ENCODE measurements around the gene GPR33.
A peak's percentile ranks its signal among the peaks of the same experiment; 100 is the strongest.
"Not testable (repeated sequence)": the region's sequence is repeated elsewhere in the genome, so short reads cannot be mapped to it uniquely, and the experiment has no call there.

GPR33 gene

GRCh38 chr14:31461545-31461944 is 26.3 kb downstream of the GPR33 start:
- no peak for DNase-seq (ENCODE audit: low read depth)

GRCh38 chr14:31457665-31458659 is 29.9 kb downstream of the GPR33 start:
- no peak for DNase-seq (ENCODE audit: low read depth)

- peak; percentile 86 for DNase-seq (ENCODE audit: low read depth)
These were observed 30.8 kb downstream of the GPR33 start, which contains the start of gene DTD2 for GRCh38 chr14:31456841-31457664. TSS of gene DTD2 (minus strand) at chr14:31457506. CDS start at chr14:31457393, 113 bp downstream.

GRCh38 chr14:31449971-31450610 is 37.7 kb downstream of the GPR33 start:
- no peak for DNase-seq (ENCODE audit: low read depth)

GRCh38 chr14:31449136-31449535 is 38.7 kb downstream of the GPR33 start:
- no peak for DNase-seq (ENCODE audit: low read depth)

DNA sequence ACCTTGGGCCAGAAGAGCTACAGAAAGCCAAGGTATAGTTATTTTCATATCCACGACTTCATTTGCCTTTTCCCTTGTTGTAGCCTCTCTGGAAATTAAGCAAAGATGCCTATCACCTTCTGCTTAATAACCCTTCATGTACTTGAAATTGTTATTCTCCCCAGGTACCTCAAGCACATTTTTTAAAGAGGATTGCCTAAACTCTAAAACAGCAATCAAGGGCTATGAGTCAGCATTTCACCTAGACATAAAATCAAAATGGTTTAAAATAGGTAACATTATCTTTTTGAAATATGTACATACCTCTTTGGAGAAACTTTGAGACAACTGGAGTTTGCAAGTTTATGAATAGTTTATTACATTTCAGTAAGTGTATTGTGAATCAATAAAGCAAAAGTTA is 42.1 kb downstream of the GPR33 start:
- DNase-seq (ENCODE audit: low read depth): no peak

- no peak for DNase-seq (ENCODE audit: low read depth)
These were observed 45.6 kb downstream of the GPR33 start for GRCh38 chr14:31442284-31442683.

- no peak for DNase-seq (ENCODE audit: low read depth)
These were observed 46.3 kb downstream of the GPR33 start for GRCh38 chr14:31441273-31442111.

GRCh38 chr14:31440280-31440679 is 47.6 kb downstream of the GPR33 start:
- no peak for DNase-seq (ENCODE audit: low read depth)

- DNase-seq (ENCODE audit: low read depth): no peak
These were observed 48.3 kb downstream of the GPR33 start for GRCh38 chr14:31439561-31439960.

- DNase-seq (ENCODE audit: low read depth): not testable (repeated sequence)
These were observed 50.7 kb downstream of the GPR33 start for GRCh38 chr14:31437045-31437691.

DNA sequence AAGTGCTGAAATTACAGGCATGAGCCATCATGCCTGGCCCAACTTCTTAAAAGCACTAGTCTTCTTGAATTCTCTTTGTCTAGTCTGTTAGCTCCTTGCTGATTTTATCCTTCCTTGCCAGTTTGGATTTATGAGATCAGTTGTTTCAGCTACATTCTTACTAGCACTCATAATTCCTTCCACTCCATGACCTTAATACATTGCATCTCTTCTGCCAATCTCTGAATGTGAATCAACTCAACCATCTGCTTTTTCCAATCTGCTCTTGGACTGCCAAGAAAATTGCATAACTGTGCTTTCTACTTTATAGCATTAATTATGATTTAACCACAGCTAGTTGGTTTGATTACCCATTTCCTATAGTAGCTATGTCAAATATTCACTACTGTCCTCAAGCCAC is 52.6 kb downstream of the GPR33 start:
- no peak for DNase-seq (ENCODE audit: low read depth)

Data from HS-27A (cell line).